ENCODE results near the gene PACRG.
"Not testable (repeated sequence)": the region's sequence is repeated elsewhere in the genome, so short reads cannot be mapped to it uniquely, and the experiment has no call there.

Gene PACRG

GRCh38 chr6:162727322-162728182, at the start of gene PACRG, which contains the start of gene PRKN:
Gene PACRG, plus strand, starts transcription at chr6:162727974.
Gene PRKN, minus strand, starts transcription at chr6:162727766.
- DNase-seq (ENCODE audit: low read depth, low spot score) = peak; percentile 100

GRCh38 chr6:162678896-162679295, 48.9 kb upstream of the PACRG start:
- DNase-seq (ENCODE audit: low read depth, low spot score) = not testable (repeated sequence)

- no peak for DNase-seq (ENCODE audit: low read depth, low spot score)
These were observed 48.1 kb upstream of the PACRG start for GRCh38 chr6:162679681-162680080.

- DNase-seq (ENCODE audit: low read depth, low spot score) = no peak
These were observed 47.4 kb upstream of the PACRG start for GRCh38 chr6:162680367-162680766.

GRCh38 chr6:162680871-162681270, 46.9 kb upstream of the PACRG start:
- DNase-seq (ENCODE audit: low read depth, low spot score) = no peak

GRCh38 chr6:162681447-162681846, 46.3 kb upstream of the PACRG start:
- no peak for DNase-seq (ENCODE audit: low read depth, low spot score)

GRCh38 chr6:162683135-162683534, 44.6 kb upstream of the PACRG start:
- DNase-seq (ENCODE audit: low read depth, low spot score) = no peak

GRCh38 chr6:162684052-162684451, 43.7 kb upstream of the PACRG start:
- no peak for DNase-seq (ENCODE audit: low read depth, low spot score)

GRCh38 chr6:162684961-162685360, 42.8 kb upstream of the PACRG start:
- no peak for DNase-seq (ENCODE audit: low read depth, low spot score)

- DNase-seq (ENCODE audit: low read depth, low spot score) = no peak
These were observed 42.2 kb upstream of the PACRG start for GRCh38 chr6:162685586-162685985.

- DNase-seq (ENCODE audit: low read depth, low spot score) = no peak
These were observed 38.9 kb upstream of the PACRG start for GRCh38 chr6:162688751-162689345.

GRCh38 chr6:162690158-162690557, 37.6 kb upstream of the PACRG start:
- peak; percentile 6 for DNase-seq (ENCODE audit: low read depth, low spot score)

- no peak for DNase-seq (ENCODE audit: low read depth, low spot score)
These were observed 29.8 kb upstream of the PACRG start for GRCh38 chr6:162697872-162698403.

GRCh38 chr6:162698440-162698839, 29.3 kb upstream of the PACRG start:
- no peak for DNase-seq (ENCODE audit: low read depth, low spot score)

- DNase-seq (ENCODE audit: low read depth, low spot score) = no peak
These were observed 27.8 kb upstream of the PACRG start for GRCh38 chr6:162699961-162700360.

- no peak for DNase-seq (ENCODE audit: low read depth, low spot score)
These were observed 26.8 kb upstream of the PACRG start for GRCh38 chr6:162700966-162701365.

GRCh38 chr6:162701551-162701950, 26.2 kb upstream of the PACRG start:
- no peak for DNase-seq (ENCODE audit: low read depth, low spot score)

- no peak for DNase-seq (ENCODE audit: low read depth, low spot score)
These were observed 25.3 kb upstream of the PACRG start for GRCh38 chr6:162702446-162702845.

GRCh38 chr6:162704001-162704400, 23.8 kb upstream of the PACRG start:
- no peak for DNase-seq (ENCODE audit: low read depth, low spot score)

GRCh38 chr6:162705736-162706135, 22.0 kb upstream of the PACRG start:
- no peak for DNase-seq (ENCODE audit: low read depth, low spot score)

GRCh38 chr6:162706232-162706631, 21.5 kb upstream of the PACRG start:
- DNase-seq (ENCODE audit: low read depth, low spot score) = no peak

GRCh38 chr6:162708971-162709370, 18.8 kb upstream of the PACRG start:
- no peak for DNase-seq (ENCODE audit: low read depth, low spot score)

GRCh38 chr6:162709431-162709830, 18.3 kb upstream of the PACRG start:
- DNase-seq (ENCODE audit: low read depth, low spot score) = no peak
